Activated T-cell treated with anti-CD3 and anti-CD28 coated beads, Interleukin-2, amount 50 U/mL, for 4 hours (primary cell): ENCODE results near the gene CNTNAP2. TPM values are rescaled to one million over a fixed set of nuclear protein-coding genes. Genes with fewer than 3 reads are reported as not detected.
"Not testable (repeated sequence)": the region's sequence is repeated elsewhere in the genome, so short reads cannot be mapped to it uniquely, and the experiment has no call there.

Experiments used
- ATAC-seq, 2 donors: fragments of 200-7000 bp; cut with Tn5 transposase; one replicate each; pipeline ENCODE4 v1.10.0; 2021
- DNase-seq: peaks from one replicate; pipeline ENCODE4 v3.0.0-alpha.2; 2020
- H3K27me3 Mint-ChIP-seq: one replicate; pipeline ENCODE4 v1.8.0; 2021; ENCODE audit warnings: low read depth, mixed read lengths
- H3K36me3 Mint-ChIP-seq: one replicate; pipeline ENCODE4 v1.8.0; 2022; ENCODE audit warnings: mixed read lengths; ENCODE audit not compliant: insufficient read depth
- H3K4me1 Mint-ChIP-seq: one replicate; pipeline ENCODE4 v1.8.0; 2021; ENCODE audit warnings: low read depth, mixed read lengths
- H3K4me3 Mint-ChIP-seq: one replicate; pipeline ENCODE4 v1.8.0; 2021; ENCODE audit warnings: mild to moderate bottlenecking, moderate library complexity, mixed read lengths
- H3K9me3 Mint-ChIP-seq: one replicate; pipeline ENCODE4 v1.8.0; 2021; ENCODE audit warnings: mixed read lengths
- total RNA-seq, 3 donors: library from RNA; stranded (reverse); gene quantifications; one replicate each; pipeline ENCODE4 v1.2.1, GENCODE V29; 2021

Gene CNTNAP2
- total RNA-seq, 3 donors from 2014 or later, result not detected

GRCh38 chr7:148044173-148044572 is 1927.6 kb downstream of the CNTNAP2 start:
- H3K4me3 Mint-ChIP-seq, result no peak overlapping the region
- no peaks in the 10 kb centered on the region for H3K36me3 Mint-ChIP-seq
- ATAC-seq (no peak), DNase-seq (no peak)
- no peaks in the 10 kb centered on the region for H3K4me1 Mint-ChIP-seq
- H3K9me3 Mint-ChIP-seq, result no peaks in the 10 kb centered on the region
- peaks cover 2% of the 10 kb centered on the region for H3K27me3 Mint-ChIP-seq

GRCh38 chr7:148045521-148045920 is 1928.9 kb downstream of the CNTNAP2 start:
- Mint-ChIP-seq H3K4me1 (no peaks in the 10 kb centered on the region), H3K4me3 (no peak overlapping the region), H3K36me3 (no peaks in the 10 kb centered on the region), H3K9me3 (no peaks in the 10 kb centered on the region), H3K27me3 (peaks cover 2% of the 10 kb centered on the region)
- DNase-seq (no peak), ATAC-seq (no peak)

- H3K4me1 Mint-ChIP-seq, result no peaks in the 10 kb centered on the region
- DNase-seq, result no peak
- H3K4me3 Mint-ChIP-seq, result no peak overlapping the region
- no peak for ATAC-seq
- no peaks in the 10 kb centered on the region for H3K9me3 Mint-ChIP-seq
- H3K27me3 Mint-ChIP-seq, result peaks cover 2% of the 10 kb centered on the region
- no peaks in the 10 kb centered on the region for H3K36me3 Mint-ChIP-seq
Observed at GRCh38 chr7:148049068-148049467, 1932.5 kb downstream of the CNTNAP2 start.

GRCh38 chr7:148050492-148051158 is 1934.0 kb downstream of the CNTNAP2 start:
- no peak for DNase-seq
- peaks cover 2% of the 10 kb centered on the region for H3K27me3 Mint-ChIP-seq
- H3K4me3 Mint-ChIP-seq, result no peak overlapping the region
- H3K36me3 Mint-ChIP-seq, result no peaks in the 10 kb centered on the region
- H3K9me3 Mint-ChIP-seq, result no peaks in the 10 kb centered on the region
- H3K4me1 Mint-ChIP-seq, result no peaks in the 10 kb centered on the region
- no peak for ATAC-seq

- no peak for ATAC-seq
- DNase-seq, result no peak
- Mint-ChIP-seq H3K9me3 (no peaks in the 10 kb centered on the region), H3K4me1 (no peaks in the 10 kb centered on the region), H3K27me3 (no peaks in the 10 kb centered on the region), H3K4me3 (no peak overlapping the region), H3K36me3 (no peaks in the 10 kb centered on the region)
Observed at GRCh38 chr7:148056406-148056805, 1939.8 kb downstream of the CNTNAP2 start.

- Mint-ChIP-seq H3K27me3 (no peaks in the 10 kb centered on the region), H3K4me3 (no peak overlapping the region)
Observed at GRCh38 chr7:148058092-148058491, 1941.5 kb downstream of the CNTNAP2 start.

GRCh38 chr7:148058753-148059152 is 1942.2 kb downstream of the CNTNAP2 start:
- Mint-ChIP-seq H3K27me3 (no peaks in the 10 kb centered on the region), H3K36me3 (no peaks in the 10 kb centered on the region), H3K4me1 (no peaks in the 10 kb centered on the region), H3K9me3 (no peaks in the 10 kb centered on the region), H3K4me3 (no peak overlapping the region)
- DNase-seq (no peak), ATAC-seq (no peak)

More at GRCh38 chr7:148058092-148058491, 1941.5 kb downstream of the CNTNAP2 start:
- Mint-ChIP-seq H3K36me3 (no peaks in the 10 kb centered on the region), H3K4me1 (no peaks in the 10 kb centered on the region), H3K9me3 (no peaks in the 10 kb centered on the region)
- DNase-seq, result no peak
- no peak for ATAC-seq

GRCh38 chr7:148060724-148061123 is 1944.1 kb downstream of the CNTNAP2 start:
- DNase-seq (no peak), ATAC-seq (no peak)
- H3K9me3 Mint-ChIP-seq, result no peaks in the 10 kb centered on the region
- peaks cover 2% of the 10 kb centered on the region for H3K27me3 Mint-ChIP-seq
- H3K36me3 Mint-ChIP-seq, result no peaks in the 10 kb centered on the region
- no peak overlapping the region for H3K4me3 Mint-ChIP-seq
- no peaks in the 10 kb centered on the region for H3K4me1 Mint-ChIP-seq

GRCh38 chr7:148078111-148078510 is 1961.5 kb downstream of the CNTNAP2 start:
- ATAC-seq, H3K4me1 Mint-ChIP-seq, H3K36me3 Mint-ChIP-seq, H3K4me3 Mint-ChIP-seq, DNase-seq, H3K9me3 Mint-ChIP-seq, H3K27me3 Mint-ChIP-seq: not testable (repeated sequence)

- Mint-ChIP-seq H3K36me3 (no peaks in the 10 kb centered on the region), H3K4me1 (no peaks in the 10 kb centered on the region), H3K4me3 (no peak overlapping the region), H3K27me3 (no peaks in the 10 kb centered on the region), H3K9me3 (no peaks in the 10 kb centered on the region)
- DNase-seq, result no peak
- ATAC-seq, result no peak
Observed at GRCh38 chr7:148079206-148080080, 1962.8 kb downstream of the CNTNAP2 start.

GRCh38 chr7:148083448-148083847 is 1966.8 kb downstream of the CNTNAP2 start:
- DNase-seq (no peak), ATAC-seq (no peak)
- Mint-ChIP-seq H3K4me3 (no peak overlapping the region), H3K9me3 (peaks cover 6% of the 10 kb centered on the region), H3K27me3 (peaks cover 3% of the 10 kb centered on the region), H3K4me1 (no peaks in the 10 kb centered on the region), H3K36me3 (no peaks in the 10 kb centered on the region)

- H3K36me3 Mint-ChIP-seq, result no peaks in the 10 kb centered on the region
- ATAC-seq (no peak), DNase-seq (no peak)
- H3K27me3 Mint-ChIP-seq, result peaks cover 3% of the 10 kb centered on the region
- no peaks in the 10 kb centered on the region for H3K4me1 Mint-ChIP-seq
- H3K4me3 Mint-ChIP-seq, result no peak overlapping the region
- peaks cover 8% of the 10 kb centered on the region for H3K9me3 Mint-ChIP-seq
Observed at GRCh38 chr7:148084138-148084537, 1967.5 kb downstream of the CNTNAP2 start.

- Mint-ChIP-seq H3K9me3 (peaks cover 12% of the 10 kb centered on the region), H3K36me3 (no peaks in the 10 kb centered on the region), H3K4me3 (no peak overlapping the region), H3K4me1 (no peaks in the 10 kb centered on the region), H3K27me3 (peaks cover 3% of the 10 kb centered on the region)
- DNase-seq (no peak), ATAC-seq (no peak)
Observed at GRCh38 chr7:148091882-148092281, 1975.3 kb downstream of the CNTNAP2 start.

- Mint-ChIP-seq H3K4me1 (no peaks in the 10 kb centered on the region), H3K4me3 (no peak overlapping the region), H3K9me3 (peaks cover 4% of the 10 kb centered on the region), H3K27me3 (no peaks in the 10 kb centered on the region), H3K36me3 (no peaks in the 10 kb centered on the region)
- ATAC-seq, result no peak
- no peak for DNase-seq
Observed at GRCh38 chr7:148093375-148094166, 1977.0 kb downstream of the CNTNAP2 start.
